Panc1 (cell line): Measurements from ENCODE around the gene GLTP. TPM values are rescaled to one million over a fixed set of nuclear protein-coding genes. Genes with fewer than 3 reads are reported as not detected.

ENCODE experiments used
- ATAC-seq: fragments of 200-7000 bp; cut with Tn5 transposase; 2 replicates; pipeline ENCODE4 v1.9.1; 2020; ENCODE audit warnings: mild to moderate bottlenecking, moderate library complexity
- BruUV-seq: library from RNA; stranded (reverse); fragments of 400-500 nt; replicated peaks from 2 replicates; lab custom pipeline; 2021; lab: Mats Ljungman, UMichigan
- CTCF ChIA-PET: fragments of 300-600 bp; sonication (Branson Sonifier 250); formaldehyde crosslinking; loops from one replicate; lab custom pipeline; 2022; ENCODE audit warnings: antibody characterized with exemption; lab: Charles Lee
- POLR2A ChIA-PET: fragments of 300-600 bp; sonication (Branson Sonifier 250); formaldehyde crosslinking; loops from one replicate; lab custom pipeline; 2022; ENCODE audit warnings: antibody characterized with exemption; lab: Charles Lee
- DNase-seq: peaks from one replicate; pipeline ENCODE4 v3.0.0-alpha.2; 2010; ENCODE audit warnings: low read depth, low spot score
- H3K27ac ChIP-seq: 2 replicates; pipeline ENCODE4 v1.5.1; 2011; ENCODE audit warnings: mild to moderate bottlenecking, low read length, inconsistent platforms
- H3K27me3 ChIP-seq: fragments of 200-500 bp; sonication (Bioruptor generic); 2 replicates; pipeline ENCODE4 v1.6.0; 2014; ENCODE audit warnings: low read length, inconsistent platforms; ENCODE audit not compliant: control insufficient read depth, insufficient read depth
- H3K36me3 ChIP-seq: fragments of 200-500 bp; sonication (Bioruptor generic); 2 replicates; pipeline ENCODE4 v1.5.1; 2014; ENCODE audit warnings: inconsistent platforms, mild to moderate bottlenecking, low read length, moderate library complexity; ENCODE audit not compliant: control insufficient read depth, insufficient read depth
- H3K4me1 ChIP-seq: 2 replicates; pipeline ENCODE4 v1.5.1; 2011; ENCODE audit warnings: inconsistent platforms, mild to moderate bottlenecking, low read length, moderate library complexity; ENCODE audit not compliant: control insufficient read depth, insufficient read depth
- H3K4me3 ChIP-seq, 2 experiments: 2 replicates each; pipeline ENCODE4 v1.5.1; 2011 to 2012; ENCODE audit warnings: low read depth in 2 of 2, low read length in 2 of 2, mild to moderate bottlenecking in 2 of 2, inconsistent platforms in 1 of 2, moderate library complexity in 1 of 2
- H3K9me3 ChIP-seq: fragments of 200-500 bp; sonication (Bioruptor generic); 2 replicates; pipeline ENCODE4 v1.5.1; 2014; ENCODE audit warnings: low read depth, mild to moderate bottlenecking, inconsistent platforms, low read length, moderate library complexity; ENCODE audit not compliant: control insufficient read depth, insufficient read depth
- POLR2AphosphoS5 ChIP-seq: IDR thresholded peaks from 2 replicates; pipeline ENCODE4 v1.6.1; 2012; ENCODE audit warnings: mild to moderate bottlenecking, low read depth, low read length, moderate library complexity
- SIN3A ChIP-seq: IDR thresholded peaks from 2 replicates; pipeline ENCODE4 v1.6.1; 2012; ENCODE audit warnings: low read depth, mild to moderate bottlenecking, low read length, moderate library complexity, borderline replicate concordance; ENCODE audit not compliant: insufficient read depth
- TCF7L2 ChIP-seq: IDR thresholded peaks from 2 replicates; pipeline ENCODE4 v1.6.1; 2011; ENCODE audit warnings: mild to moderate bottlenecking, low read depth, low read length, inconsistent platforms
- in situ Hi-C: cut with HindIII; loops from 2 replicates; pipeline ENCODE4 v1.10.0; 2016; ENCODE audit warnings: low sequenced_read_pairs, low pct_unique_long_range_greater_than_20kb
- intact Hi-C: fragments of 100-400 bp; cut with micrococcal nuclease; formaldehyde crosslinking; loops from one replicate; pipeline ENCODE4 v1.10.0; 2022; ENCODE audit not compliant: unreplicated experiment
- total RNA-seq: library from RNA; stranded (reverse); gene quantifications from one replicate; pipeline ENCODE4 v1.2.1, GENCODE V29; 2021; ENCODE audit not compliant: unreplicated experiment
- TF ChIP-seq, protein P1 (sequence below): fragments of 450-650 bp; IDR thresholded peaks from 2 replicates; pipeline ENCODE4 v1.5.1; 2017; ENCODE audit warnings: mild to moderate bottlenecking
- TF ChIP-seq, protein P2 (sequence below), 2 experiments: IDR thresholded peaks; 2 replicates each; pipeline ENCODE4 v1.6.1; 2011 to 2012; ENCODE audit warnings: low read depth in 2 of 2, control low read depth in 1 of 2, low read length in 1 of 2, mild to moderate bottlenecking in 1 of 2, moderate library complexity in 1 of 2; ENCODE audit not compliant: insufficient read depth in 1 of 2

Gene GLTP
- total RNA-seq, 1 experiment from 2014 or later = 24.8 TPM

DNA sequence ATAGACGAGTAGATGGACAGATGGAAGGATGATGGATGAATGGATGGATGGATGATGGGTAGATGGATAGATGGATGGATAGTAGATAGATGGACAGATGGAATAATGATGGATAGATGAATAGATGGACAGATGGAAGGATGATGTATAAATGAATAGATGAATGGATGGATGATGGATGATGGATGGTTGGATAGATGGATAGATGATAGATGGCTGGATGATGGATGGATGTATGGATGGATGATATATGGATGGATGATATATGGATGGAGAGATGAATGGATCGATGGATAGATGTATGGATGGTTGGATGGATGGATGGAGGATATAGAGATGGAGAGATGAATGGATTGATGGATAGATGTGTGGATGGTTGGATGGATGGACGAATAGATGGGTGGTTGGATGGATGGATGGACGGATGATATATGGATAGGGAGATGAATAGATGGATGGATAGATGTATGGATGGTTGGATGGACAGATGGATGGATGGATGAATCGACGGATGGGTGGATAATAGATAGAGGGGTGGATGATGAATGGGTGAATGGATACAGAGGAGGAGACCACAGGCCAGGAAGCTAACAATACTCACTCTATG, 66.4 kb downstream of the GLTP start:
- no peaks in the 10 kb centered on the region for H3K36me3 ChIP-seq
- no peak for DNase-seq
- intact Hi-C loops (no loop called here), in situ Hi-C loops (no loop called here)
- ChIA-PET POLR2A (no interaction called here), CTCF (no interaction called here)
- ATAC-seq = no peak
- no TSS peak for BruUV-seq
- H3K4me3 ChIP-seq = no peak overlapping the region
- peaks cover 5% of the 10 kb centered on the region for H3K4me1 ChIP-seq
- H3K9me3 ChIP-seq = no peaks in the 10 kb centered on the region
- no peaks in the 10 kb centered on the region for H3K27me3 ChIP-seq
- no peak overlapping the region for H3K27ac ChIP-seq
- TF ChIP-seq SIN3A = no peak
- TF ChIP-seq, protein P1, sequence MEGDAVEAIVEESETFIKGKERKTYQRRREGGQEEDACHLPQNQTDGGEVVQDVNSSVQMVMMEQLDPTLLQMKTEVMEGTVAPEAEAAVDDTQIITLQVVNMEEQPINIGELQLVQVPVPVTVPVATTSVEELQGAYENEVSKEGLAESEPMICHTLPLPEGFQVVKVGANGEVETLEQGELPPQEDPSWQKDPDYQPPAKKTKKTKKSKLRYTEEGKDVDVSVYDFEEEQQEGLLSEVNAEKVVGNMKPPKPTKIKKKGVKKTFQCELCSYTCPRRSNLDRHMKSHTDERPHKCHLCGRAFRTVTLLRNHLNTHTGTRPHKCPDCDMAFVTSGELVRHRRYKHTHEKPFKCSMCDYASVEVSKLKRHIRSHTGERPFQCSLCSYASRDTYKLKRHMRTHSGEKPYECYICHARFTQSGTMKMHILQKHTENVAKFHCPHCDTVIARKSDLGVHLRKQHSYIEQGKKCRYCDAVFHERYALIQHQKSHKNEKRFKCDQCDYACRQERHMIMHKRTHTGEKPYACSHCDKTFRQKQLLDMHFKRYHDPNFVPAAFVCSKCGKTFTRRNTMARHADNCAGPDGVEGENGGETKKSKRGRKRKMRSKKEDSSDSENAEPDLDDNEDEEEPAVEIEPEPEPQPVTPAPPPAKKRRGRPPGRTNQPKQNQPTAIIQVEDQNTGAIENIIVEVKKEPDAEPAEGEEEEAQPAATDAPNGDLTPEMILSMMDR = no peak
- TF ChIP-seq POLR2AphosphoS5 = no peak
- TF ChIP-seq, protein P2, sequence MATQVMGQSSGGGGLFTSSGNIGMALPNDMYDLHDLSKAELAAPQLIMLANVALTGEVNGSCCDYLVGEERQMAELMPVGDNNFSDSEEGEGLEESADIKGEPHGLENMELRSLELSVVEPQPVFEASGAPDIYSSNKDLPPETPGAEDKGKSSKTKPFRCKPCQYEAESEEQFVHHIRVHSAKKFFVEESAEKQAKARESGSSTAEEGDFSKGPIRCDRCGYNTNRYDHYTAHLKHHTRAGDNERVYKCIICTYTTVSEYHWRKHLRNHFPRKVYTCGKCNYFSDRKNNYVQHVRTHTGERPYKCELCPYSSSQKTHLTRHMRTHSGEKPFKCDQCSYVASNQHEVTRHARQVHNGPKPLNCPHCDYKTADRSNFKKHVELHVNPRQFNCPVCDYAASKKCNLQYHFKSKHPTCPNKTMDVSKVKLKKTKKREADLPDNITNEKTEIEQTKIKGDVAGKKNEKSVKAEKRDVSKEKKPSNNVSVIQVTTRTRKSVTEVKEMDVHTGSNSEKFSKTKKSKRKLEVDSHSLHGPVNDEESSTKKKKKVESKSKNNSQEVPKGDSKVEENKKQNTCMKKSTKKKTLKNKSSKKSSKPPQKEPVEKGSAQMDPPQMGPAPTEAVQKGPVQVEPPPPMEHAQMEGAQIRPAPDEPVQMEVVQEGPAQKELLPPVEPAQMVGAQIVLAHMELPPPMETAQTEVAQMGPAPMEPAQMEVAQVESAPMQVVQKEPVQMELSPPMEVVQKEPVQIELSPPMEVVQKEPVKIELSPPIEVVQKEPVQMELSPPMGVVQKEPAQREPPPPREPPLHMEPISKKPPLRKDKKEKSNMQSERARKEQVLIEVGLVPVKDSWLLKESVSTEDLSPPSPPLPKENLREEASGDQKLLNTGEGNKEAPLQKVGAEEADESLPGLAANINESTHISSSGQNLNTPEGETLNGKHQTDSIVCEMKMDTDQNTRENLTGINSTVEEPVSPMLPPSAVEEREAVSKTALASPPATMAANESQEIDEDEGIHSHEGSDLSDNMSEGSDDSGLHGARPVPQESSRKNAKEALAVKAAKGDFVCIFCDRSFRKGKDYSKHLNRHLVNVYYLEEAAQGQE (IDR thresholded peaks at IDR 0.05; ENCODE audit: insufficient read depth in 1 of 2, low read depth in 2 of 2, low read length in 1 of 2) = no peak
- TF ChIP-seq TCF7L2 = no peak

DNA sequence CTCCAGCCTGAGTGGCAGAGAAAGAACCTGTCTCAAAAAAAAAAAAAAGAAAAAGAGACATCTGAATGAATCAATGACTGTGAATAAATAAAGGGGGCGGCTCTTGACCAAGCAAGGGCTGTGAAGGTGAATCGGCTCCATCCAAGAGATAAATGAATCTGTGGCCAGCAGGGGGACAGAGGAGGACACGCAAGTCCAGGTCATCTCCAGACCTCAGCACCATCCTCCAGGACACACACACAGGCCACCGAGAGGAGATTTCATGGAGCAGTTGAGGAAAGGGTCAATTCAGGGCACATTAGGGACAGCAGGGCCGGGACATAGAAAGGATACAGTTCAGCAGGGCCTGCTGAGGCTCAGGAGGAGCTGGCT, 68.7 kb downstream of the GLTP start:
- H3K27me3 ChIP-seq = no peaks in the 10 kb centered on the region
- no peak overlapping the region for H3K4me3 ChIP-seq
- ChIA-PET POLR2A (no interaction called here), CTCF (no interaction called here)
- intact Hi-C loops (no loop called here), in situ Hi-C loops (no loop called here)
- no peaks in the 10 kb centered on the region for H3K36me3 ChIP-seq
- no peak overlapping the region for H3K27ac ChIP-seq
- no peaks in the 10 kb centered on the region; the same call in 1 of the 2 replicates for H3K4me1 ChIP-seq
- H3K9me3 ChIP-seq = no peaks in the 10 kb centered on the region
- TF ChIP-seq, protein P2 (IDR thresholded peaks at IDR 0.05; ENCODE audit: insufficient read depth in 1 of 2, low read depth in 2 of 2, low read length in 1 of 2) = no peak
- TF ChIP-seq SIN3A (no peak), POLR2AphosphoS5 (no peak), TCF7L2 (no peak)
- TF ChIP-seq, protein P1 = no peak; the same call in 1 of the 2 replicates
- BruUV-seq = no TSS peak
- no peak for ATAC-seq
- DNase-seq = no peak
